ENCODE measurements around the gene TXNRD1.

TXNRD1 gene

DNA sequence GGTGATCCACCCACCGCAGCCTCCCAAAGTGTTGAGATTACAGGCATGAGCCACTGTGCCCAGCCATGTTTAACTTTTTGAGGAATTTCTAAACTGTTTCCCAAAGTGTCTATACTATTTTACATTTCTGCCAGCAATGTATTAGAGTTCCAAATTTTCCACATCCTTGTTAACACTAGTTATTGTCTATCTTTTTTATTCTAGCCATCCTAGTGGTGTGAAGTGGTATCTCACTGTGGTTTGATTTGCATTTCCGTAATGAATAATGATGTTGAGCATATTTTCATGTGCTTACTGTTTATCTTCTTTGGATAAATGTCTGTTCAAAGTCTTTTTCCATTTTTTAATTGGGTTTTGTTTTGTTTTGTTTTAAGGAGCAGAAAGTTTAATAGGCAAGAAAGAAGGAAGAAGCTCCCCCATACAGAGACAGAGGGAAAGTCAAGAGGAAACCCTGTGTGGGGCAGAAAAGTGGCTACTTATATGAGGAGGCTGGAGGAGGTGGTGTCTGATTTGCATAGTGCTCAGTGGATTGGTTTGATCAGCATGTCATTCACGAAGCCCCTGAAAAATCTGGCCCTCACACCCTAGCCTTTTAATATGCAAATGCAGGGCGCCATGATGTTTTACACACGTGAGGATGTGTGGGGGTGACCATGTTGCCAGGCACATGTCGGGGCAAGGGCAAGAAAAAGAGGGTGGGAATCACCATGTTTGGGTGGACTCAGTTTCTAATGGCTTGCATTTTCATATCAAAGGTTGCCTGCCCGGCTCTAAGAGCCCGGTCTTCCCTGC lies 14.9 kb downstream of the TXNRD1 start:
- Histone ChIP-seq H3K4me3 (ENCODE audit: severe bottlenecking) (no peak overlapping the region), H3K36me3 (ENCODE audit: low read depth) (peaks cover 3% of the 10 kb centered on the region; the same call in 1 of the 2 replicates), H3K27me3 (ENCODE audit: insufficient read depth, poor library complexity, severe bottlenecking) (no peaks in the 10 kb centered on the region), H3K9me3 (ENCODE audit: severe bottlenecking) (peaks cover 18% of the 10 kb centered on the region), H3K4me1 (ENCODE audit: insufficient read depth, poor library complexity, severe bottlenecking) (peaks cover 10% of the 10 kb centered on the region), H3K27ac (ENCODE audit: poor library complexity, severe bottlenecking) (no peak overlapping the region)
- TF ChIP-seq, protein P1, sequence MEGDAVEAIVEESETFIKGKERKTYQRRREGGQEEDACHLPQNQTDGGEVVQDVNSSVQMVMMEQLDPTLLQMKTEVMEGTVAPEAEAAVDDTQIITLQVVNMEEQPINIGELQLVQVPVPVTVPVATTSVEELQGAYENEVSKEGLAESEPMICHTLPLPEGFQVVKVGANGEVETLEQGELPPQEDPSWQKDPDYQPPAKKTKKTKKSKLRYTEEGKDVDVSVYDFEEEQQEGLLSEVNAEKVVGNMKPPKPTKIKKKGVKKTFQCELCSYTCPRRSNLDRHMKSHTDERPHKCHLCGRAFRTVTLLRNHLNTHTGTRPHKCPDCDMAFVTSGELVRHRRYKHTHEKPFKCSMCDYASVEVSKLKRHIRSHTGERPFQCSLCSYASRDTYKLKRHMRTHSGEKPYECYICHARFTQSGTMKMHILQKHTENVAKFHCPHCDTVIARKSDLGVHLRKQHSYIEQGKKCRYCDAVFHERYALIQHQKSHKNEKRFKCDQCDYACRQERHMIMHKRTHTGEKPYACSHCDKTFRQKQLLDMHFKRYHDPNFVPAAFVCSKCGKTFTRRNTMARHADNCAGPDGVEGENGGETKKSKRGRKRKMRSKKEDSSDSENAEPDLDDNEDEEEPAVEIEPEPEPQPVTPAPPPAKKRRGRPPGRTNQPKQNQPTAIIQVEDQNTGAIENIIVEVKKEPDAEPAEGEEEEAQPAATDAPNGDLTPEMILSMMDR (IDR thresholded peaks at IDR 0.05; ENCODE audit: poor library complexity, severe bottlenecking), result no peak
- DNase-seq (ENCODE audit: low spot score) (no peak), ATAC-seq (ENCODE audit: low read depth) (no peak)

DNA sequence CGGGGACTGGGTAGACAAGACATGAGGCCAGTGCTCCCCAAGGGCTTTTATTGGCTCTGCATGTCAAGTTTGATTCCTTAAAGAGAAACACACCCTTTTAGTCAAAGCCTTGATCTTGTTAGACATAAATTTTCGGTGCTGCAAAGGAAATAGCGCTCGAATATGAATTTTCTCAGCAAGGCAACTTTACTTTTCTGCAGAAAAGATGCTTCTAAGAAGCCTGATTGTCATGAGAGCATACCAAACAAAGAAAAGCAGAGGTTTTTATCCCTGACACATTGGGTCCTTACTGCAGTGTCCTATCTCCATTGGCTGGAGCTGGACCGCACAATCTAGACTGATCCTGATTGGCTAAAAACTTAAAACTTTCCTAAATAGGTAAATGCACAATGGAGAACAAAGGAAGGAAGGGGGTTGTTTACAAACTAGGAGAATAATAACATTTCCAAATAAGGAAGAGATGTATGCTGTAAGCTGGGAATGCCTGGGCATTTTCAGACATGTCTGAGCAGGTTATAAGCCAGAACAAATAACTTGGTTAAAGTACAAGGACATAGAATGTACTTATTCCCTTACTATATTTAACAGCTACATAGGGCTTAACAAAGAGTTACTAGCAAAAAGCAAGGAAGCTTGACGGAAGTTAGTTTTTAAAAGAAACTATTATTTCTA lies 17.2 kb downstream of the TXNRD1 start:
- Histone ChIP-seq H3K4me3 (ENCODE audit: severe bottlenecking) (no peak overlapping the region), H3K9me3 (ENCODE audit: severe bottlenecking) (peaks cover 24% of the 10 kb centered on the region), H3K27ac (ENCODE audit: poor library complexity, severe bottlenecking) (no peak overlapping the region), H3K36me3 (ENCODE audit: low read depth) (peaks cover 3% of the 10 kb centered on the region; the same call in 1 of the 2 replicates), H3K27me3 (ENCODE audit: insufficient read depth, poor library complexity, severe bottlenecking) (no peaks in the 10 kb centered on the region), H3K4me1 (ENCODE audit: insufficient read depth, poor library complexity, severe bottlenecking) (no peaks in the 10 kb centered on the region)
- TF ChIP-seq, protein P1 (IDR thresholded peaks at IDR 0.05; ENCODE audit: poor library complexity, severe bottlenecking), result no peak
- DNase-seq (ENCODE audit: low spot score) (no peak), ATAC-seq (ENCODE audit: low read depth) (no peak; the same call in 2 of the 3 replicates)

DNA sequence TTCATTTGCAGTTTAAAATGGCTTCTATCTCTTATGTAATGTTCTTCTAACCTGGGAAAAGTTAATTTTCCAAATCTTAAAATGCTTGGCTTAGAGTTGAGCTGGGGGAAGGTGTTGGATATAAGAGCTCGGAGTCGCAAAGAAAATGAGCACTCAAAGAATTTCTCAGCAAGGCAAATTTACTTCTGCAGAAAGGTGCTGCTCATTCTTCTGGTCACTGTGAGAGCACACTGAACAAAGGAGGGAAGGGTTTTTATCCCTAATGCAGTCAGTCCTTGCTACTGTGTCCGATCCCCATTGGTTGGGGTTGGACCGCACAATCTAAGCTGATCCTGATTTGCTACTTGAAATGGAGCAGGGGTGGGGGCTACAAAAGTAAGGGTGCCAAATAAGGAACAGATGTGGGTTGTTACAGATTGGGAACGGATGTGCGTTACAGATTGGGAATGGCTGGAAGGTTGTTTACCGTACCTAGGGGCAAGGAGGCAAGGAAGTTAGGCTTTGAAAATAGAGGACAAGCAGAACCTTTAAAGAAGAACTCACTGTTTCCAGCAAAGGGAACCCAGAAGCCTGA lies 19.4 kb downstream of the TXNRD1 start:
- no peaks in the 10 kb centered on the region for H3K27me3 ChIP-seq (ENCODE audit: insufficient read depth, poor library complexity, severe bottlenecking)
- no peak overlapping the region for H3K27ac ChIP-seq (ENCODE audit: poor library complexity, severe bottlenecking)
- H3K4me3 ChIP-seq (ENCODE audit: severe bottlenecking), result no peak overlapping the region
- H3K9me3 ChIP-seq (ENCODE audit: severe bottlenecking), result peaks cover 24% of the 10 kb centered on the region
- H3K4me1 ChIP-seq (ENCODE audit: insufficient read depth, poor library complexity, severe bottlenecking), result no peaks in the 10 kb centered on the region
- peaks cover 3% of the 10 kb centered on the region; the same call in 1 of the 2 replicates for H3K36me3 ChIP-seq (ENCODE audit: low read depth)
- DNase-seq (ENCODE audit: low spot score) (no peak), ATAC-seq (ENCODE audit: low read depth) (no peak)
- TF ChIP-seq, protein P1 (IDR thresholded peaks at IDR 0.05; ENCODE audit: poor library complexity, severe bottlenecking), result no peak

- Histone ChIP-seq H3K27me3 (ENCODE audit: insufficient read depth, poor library complexity, severe bottlenecking) (no peaks in the 10 kb centered on the region), H3K27ac (ENCODE audit: poor library complexity, severe bottlenecking) (no peak overlapping the region), H3K9me3 (ENCODE audit: severe bottlenecking) (peaks cover 15% of the 10 kb centered on the region), H3K36me3 (ENCODE audit: low read depth) (peaks cover 3% of the 10 kb centered on the region; the same call in 1 of the 2 replicates), H3K4me3 (ENCODE audit: severe bottlenecking) (no peak overlapping the region), H3K4me1 (ENCODE audit: insufficient read depth, poor library complexity, severe bottlenecking) (no peaks in the 10 kb centered on the region)
- no peak for ATAC-seq (ENCODE audit: low read depth)
- DNase-seq (ENCODE audit: low spot score), result no peak
- TF ChIP-seq, protein P1 (IDR thresholded peaks at IDR 0.05; ENCODE audit: poor library complexity, severe bottlenecking), result no peak
These were observed 22.4 kb downstream of the TXNRD1 start for GRCh38 chr12:104237930-104238329.
